Glutamatergic neuron (in vitro differentiated cells): ENCODE measurements around the gene CLDN20. TPM values are rescaled to one million over a fixed set of nuclear protein-coding genes. Genes with fewer than 3 reads are reported as not detected.
A peak's percentile ranks its signal among the peaks of the same experiment; 100 is the strongest.

Experiments
- DNase-seq: peaks from one replicate; pipeline ENCODE4 v3.0.0; 2022
- H3K27ac Mint-ChIP-seq: one replicate; pipeline ENCODE4 v1.8.0; 2020; ENCODE audit warnings: mild to moderate bottlenecking, mixed read lengths, inconsistent platforms; ENCODE audit not compliant: unreplicated experiment
- H3K27me3 Mint-ChIP-seq: one replicate; pipeline ENCODE4 v1.8.0; 2020; ENCODE audit warnings: mild to moderate bottlenecking, moderate library complexity, mixed read lengths, inconsistent platforms; ENCODE audit not compliant: unreplicated experiment
- H3K36me3 Mint-ChIP-seq: one replicate; pipeline ENCODE4 v1.8.0; 2020; ENCODE audit warnings: mild to moderate bottlenecking, mixed read lengths, inconsistent platforms; ENCODE audit not compliant: unreplicated experiment
- H3K4me1 Mint-ChIP-seq: one replicate; pipeline ENCODE4 v1.8.0; 2020; ENCODE audit warnings: mild to moderate bottlenecking, low read depth, mixed read lengths, inconsistent platforms; ENCODE audit not compliant: unreplicated experiment
- H3K4me3 Mint-ChIP-seq: one replicate; pipeline ENCODE4 v1.8.0; 2020; ENCODE audit warnings: mild to moderate bottlenecking, mixed read lengths, inconsistent platforms; ENCODE audit not compliant: unreplicated experiment
- H3K9me3 Mint-ChIP-seq: one replicate; pipeline ENCODE4 v1.8.0; 2020; ENCODE audit warnings: mild to moderate bottlenecking, moderate library complexity, mixed read lengths, inconsistent platforms; ENCODE audit not compliant: unreplicated experiment
- total RNA-seq: library from RNA; stranded (reverse); fragmentation: NEBNext Ultra II Directional; extraction: Animal tissue kit (Norgen Biotek cat#: 25700); gene quantifications from one replicate; pipeline ENCODE4 v1.2.1, GENCODE V29; 2021; ENCODE audit not compliant: unreplicated experiment
- TF ChIP-seq, protein P1 (sequence below): fragments of 200-600 bp; sonication (generic); IDR thresholded peaks from one replicate; pipeline ENCODE4 v1.5.0; 2021; ENCODE audit not compliant: partially characterized antibody, unreplicated experiment

Gene CLDN20
- total RNA-seq, 1 donor from 2014 or later = not detected

DNA sequence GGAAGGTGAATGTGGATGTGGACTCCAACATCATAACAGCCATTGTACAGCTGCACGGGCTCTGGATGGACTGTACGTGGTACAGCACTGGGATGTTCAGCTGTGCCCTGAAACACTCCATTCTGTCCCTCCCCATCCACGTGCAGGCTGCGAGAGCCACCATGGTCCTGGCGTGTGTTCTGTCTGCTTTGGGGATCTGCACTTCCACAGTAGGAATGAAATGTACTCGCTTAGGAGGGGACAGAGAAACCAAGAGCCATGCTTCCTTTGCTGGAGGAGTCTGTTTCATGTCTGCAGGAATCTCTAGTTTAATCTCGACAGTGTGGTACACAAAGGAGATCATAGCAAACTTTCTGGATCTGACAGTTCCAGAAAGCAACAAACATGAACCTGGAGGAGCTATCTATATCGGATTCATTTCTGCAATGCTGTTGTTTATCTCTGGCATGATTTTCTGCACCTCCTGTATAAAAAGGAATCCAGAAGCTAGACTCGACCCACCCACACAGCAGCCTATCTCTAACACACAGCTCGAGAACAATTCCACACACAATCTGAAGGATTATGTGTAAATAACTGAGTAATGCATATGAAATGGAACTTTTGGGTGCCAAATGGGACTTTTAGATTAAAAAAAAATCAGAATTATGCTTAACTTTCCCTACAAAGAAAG, 12.1 kb downstream of the CLDN20 start:
- TF ChIP-seq, protein P1, sequence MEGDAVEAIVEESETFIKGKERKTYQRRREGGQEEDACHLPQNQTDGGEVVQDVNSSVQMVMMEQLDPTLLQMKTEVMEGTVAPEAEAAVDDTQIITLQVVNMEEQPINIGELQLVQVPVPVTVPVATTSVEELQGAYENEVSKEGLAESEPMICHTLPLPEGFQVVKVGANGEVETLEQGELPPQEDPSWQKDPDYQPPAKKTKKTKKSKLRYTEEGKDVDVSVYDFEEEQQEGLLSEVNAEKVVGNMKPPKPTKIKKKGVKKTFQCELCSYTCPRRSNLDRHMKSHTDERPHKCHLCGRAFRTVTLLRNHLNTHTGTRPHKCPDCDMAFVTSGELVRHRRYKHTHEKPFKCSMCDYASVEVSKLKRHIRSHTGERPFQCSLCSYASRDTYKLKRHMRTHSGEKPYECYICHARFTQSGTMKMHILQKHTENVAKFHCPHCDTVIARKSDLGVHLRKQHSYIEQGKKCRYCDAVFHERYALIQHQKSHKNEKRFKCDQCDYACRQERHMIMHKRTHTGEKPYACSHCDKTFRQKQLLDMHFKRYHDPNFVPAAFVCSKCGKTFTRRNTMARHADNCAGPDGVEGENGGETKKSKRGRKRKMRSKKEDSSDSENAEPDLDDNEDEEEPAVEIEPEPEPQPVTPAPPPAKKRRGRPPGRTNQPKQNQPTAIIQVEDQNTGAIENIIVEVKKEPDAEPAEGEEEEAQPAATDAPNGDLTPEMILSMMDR = no peak
- no peak for DNase-seq
- Mint-ChIP-seq H3K4me1 (peaks cover 31% of the 10 kb centered on the region), H3K36me3 (no peaks in the 10 kb centered on the region), H3K9me3 (peaks cover 1% of the 10 kb centered on the region), H3K27ac (peak overlapping the region; percentile 80), H3K27me3 (no peaks in the 10 kb centered on the region), H3K4me3 (no peak overlapping the region)

DNA sequence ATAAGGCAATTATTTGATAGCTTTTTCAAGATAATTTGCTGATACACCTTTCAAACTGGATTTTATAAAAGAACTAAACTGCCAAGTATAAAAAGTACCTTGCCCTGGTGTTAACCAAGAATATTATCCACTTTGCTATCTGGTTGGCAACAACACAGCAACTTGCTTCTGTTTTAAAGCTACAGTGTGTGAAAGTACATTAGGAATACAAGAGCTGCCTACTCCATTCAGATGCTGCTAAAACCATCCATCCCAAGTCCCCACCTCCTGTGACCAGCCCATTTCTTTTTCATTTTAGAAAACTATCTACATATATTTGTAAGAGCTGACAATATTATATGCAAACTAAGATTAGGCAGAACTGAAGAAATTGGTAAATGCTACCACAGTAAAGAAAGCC, 12.8 kb downstream of the CLDN20 start:
- H3K27me3 Mint-ChIP-seq = no peaks in the 10 kb centered on the region
- H3K4me1 Mint-ChIP-seq = peaks cover 31% of the 10 kb centered on the region
- TF ChIP-seq, protein P1 = no peak
- H3K9me3 Mint-ChIP-seq = peaks cover 1% of the 10 kb centered on the region
- no peak for DNase-seq
- H3K27ac Mint-ChIP-seq = no peak overlapping the region
- no peaks in the 10 kb centered on the region for H3K36me3 Mint-ChIP-seq
- no peak overlapping the region for H3K4me3 Mint-ChIP-seq

DNA sequence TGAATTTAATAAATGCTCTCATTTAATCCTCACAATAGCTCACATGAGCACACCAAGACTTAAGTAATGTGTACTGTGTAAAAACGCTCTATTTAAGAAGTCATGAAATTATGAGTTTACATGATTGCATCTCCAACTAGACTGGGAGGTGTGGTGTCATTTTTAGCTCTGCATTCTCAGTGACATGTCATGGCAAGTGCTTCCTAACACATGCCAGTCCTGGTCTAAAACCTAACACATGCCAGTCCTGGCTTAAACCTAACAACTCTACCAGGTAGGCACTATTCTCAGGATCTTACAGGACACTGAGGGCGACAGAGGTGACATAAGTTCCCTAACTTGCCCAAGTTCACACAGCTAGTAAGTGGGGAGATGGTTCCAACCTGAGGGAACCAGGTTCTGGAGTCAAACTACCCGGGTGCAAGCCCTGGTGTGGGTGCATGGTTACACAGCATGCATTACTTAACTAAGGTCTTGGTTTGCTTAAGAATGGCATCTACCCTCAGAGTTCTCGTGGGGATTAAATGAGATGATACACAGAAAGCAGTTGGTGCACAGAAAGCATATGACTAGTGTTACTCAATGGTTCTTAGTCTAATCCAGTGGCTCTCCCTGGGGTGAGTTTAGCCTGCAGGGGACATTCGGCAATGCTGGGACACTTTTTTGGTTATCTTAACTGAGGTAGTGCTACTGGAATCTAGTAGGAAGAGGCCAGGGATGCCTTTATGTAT, 14.7 kb downstream of the CLDN20 start:
- no peak overlapping the region for H3K27ac Mint-ChIP-seq
- no peaks in the 10 kb centered on the region for H3K36me3 Mint-ChIP-seq

DNA sequence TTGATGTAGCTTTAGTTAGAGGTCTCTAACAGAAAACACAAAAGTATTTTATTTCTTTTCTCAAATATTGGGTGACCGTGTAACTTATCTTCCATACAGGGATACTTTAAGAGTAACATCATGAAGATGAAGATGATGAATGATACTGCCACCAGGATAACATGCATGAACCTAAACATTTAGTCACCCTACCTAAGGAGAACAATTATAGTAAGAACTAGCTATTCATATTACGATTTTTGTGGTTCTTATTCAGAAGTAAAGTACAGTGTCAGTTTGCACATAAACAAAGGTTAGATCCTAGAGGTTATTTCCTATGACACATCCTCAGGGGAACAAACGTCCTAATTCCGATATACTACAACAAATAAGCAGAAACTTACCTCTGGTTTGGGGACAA, 21.0 kb downstream of the CLDN20 start:
- Mint-ChIP-seq H3K27me3 (no peaks in the 10 kb centered on the region), H3K4me1 (peaks cover 28% of the 10 kb centered on the region), H3K4me3 (peak overlapping the region; percentile 38), H3K27ac (no peak overlapping the region), H3K36me3 (no peaks in the 10 kb centered on the region), H3K9me3 (peaks cover 1% of the 10 kb centered on the region)
- TF ChIP-seq, protein P1 = no peak
- DNase-seq = no peak

More for the DNA sequence above, 14.7 kb downstream of the CLDN20 start:
- Mint-ChIP-seq H3K4me3 (no peak overlapping the region), H3K4me1 (peaks cover 18% of the 10 kb centered on the region), H3K9me3 (peaks cover 1% of the 10 kb centered on the region), H3K27me3 (no peaks in the 10 kb centered on the region)
- DNase-seq = no peak
- TF ChIP-seq, protein P1 = no peak

DNA sequence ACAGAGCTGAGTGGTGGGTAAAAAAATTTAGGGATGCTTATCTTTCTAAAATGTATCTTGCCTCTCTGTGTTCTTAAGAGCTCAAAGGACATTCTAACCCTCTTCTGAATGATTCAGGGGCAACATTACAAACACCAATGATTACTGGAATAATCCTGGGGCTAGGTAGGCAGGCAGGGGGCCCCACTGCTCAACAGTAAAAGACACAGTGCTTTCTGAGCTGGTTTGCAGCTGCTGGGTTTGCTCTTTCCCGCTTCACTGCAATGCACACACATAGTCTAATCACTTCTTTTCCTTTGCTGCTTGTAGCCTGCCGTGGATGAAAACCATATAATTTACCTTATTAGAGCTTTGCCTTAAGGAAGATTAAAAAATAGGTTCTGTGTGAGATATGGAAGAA, 23.9 kb downstream of the CLDN20 start:
- TF ChIP-seq, protein P1 = no peak
- H3K9me3 Mint-ChIP-seq = no peaks in the 10 kb centered on the region
- no peaks in the 10 kb centered on the region for H3K36me3 Mint-ChIP-seq
- H3K27me3 Mint-ChIP-seq = no peaks in the 10 kb centered on the region
- peaks cover 35% of the 10 kb centered on the region for H3K4me1 Mint-ChIP-seq
- H3K4me3 Mint-ChIP-seq = no peak overlapping the region
- DNase-seq = no peak
- H3K27ac Mint-ChIP-seq = peak overlapping the region; percentile 39
